Measurements from ENCODE around the gene JMJD7.

JMJD7 gene

GRCh38 chr15:41820791-41821423 is 7.0 kb upstream of the JMJD7 start:
- no peak overlapping the region for H3K9ac ChIP-seq (ENCODE audit: low read depth in 1 of 2, low read length in 2 of 2)
- H3K4me1 ChIP-seq (ENCODE audit: control insufficient read depth in 2 of 2, insufficient read depth in 2 of 2, low read length in 2 of 2), result peaks cover 0 to 2% of the 10 kb centered on the region in 2 donors
- H3K36me3 ChIP-seq (ENCODE audit: control insufficient read depth in 2 of 2, insufficient read depth in 2 of 2, low read length in 2 of 2), result peaks cover 29 to 46% of the 10 kb centered on the region in 2 donors
- no peaks in the 10 kb centered on the region for H3K9me3 ChIP-seq (ENCODE audit: control insufficient read depth in 2 of 2, low read length in 2 of 2)
- no peak overlapping the region for H3K4me3 ChIP-seq (ENCODE audit: low read length in 2 of 2)
- no peaks in the 10 kb centered on the region for H3K27me3 ChIP-seq (ENCODE audit: control insufficient read depth in 2 of 2, insufficient read depth in 2 of 2, low read length in 2 of 2)
- H3K27ac ChIP-seq (ENCODE audit: low read depth in 2 of 2, low read length in 2 of 2), result no peak overlapping the region

- peaks cover 0 to 2% of the 10 kb centered on the region in 2 donors for H3K4me1 ChIP-seq (ENCODE audit: control insufficient read depth in 2 of 2, insufficient read depth in 2 of 2, low read length in 2 of 2)
- H3K36me3 ChIP-seq (ENCODE audit: control insufficient read depth in 2 of 2, insufficient read depth in 2 of 2, low read length in 2 of 2), result peaks cover 24 to 37% of the 10 kb centered on the region in 2 donors
- no peaks in the 10 kb centered on the region for H3K27me3 ChIP-seq (ENCODE audit: control insufficient read depth in 2 of 2, insufficient read depth in 2 of 2, low read length in 2 of 2)
- H3K4me3 ChIP-seq (ENCODE audit: low read length in 2 of 2), result no peak overlapping the region
- no peak overlapping the region for H3K27ac ChIP-seq (ENCODE audit: low read depth in 2 of 2, low read length in 2 of 2)
- H3K9me3 ChIP-seq (ENCODE audit: control insufficient read depth in 2 of 2, low read length in 2 of 2), result no peaks in the 10 kb centered on the region
- no peak overlapping the region for H3K9ac ChIP-seq (ENCODE audit: low read depth in 1 of 2, low read length in 2 of 2)
Observed at GRCh38 chr15:41821831-41822230, 6.1 kb upstream of the JMJD7 start.

GRCh38 chr15:41822471-41822870 is 5.4 kb upstream of the JMJD7 start:
- Histone ChIP-seq H3K36me3 (ENCODE audit: control insufficient read depth in 2 of 2, insufficient read depth in 2 of 2, low read length in 2 of 2) (peaks cover 20 to 33% of the 10 kb centered on the region in 2 donors), H3K27ac (ENCODE audit: low read depth in 2 of 2, low read length in 2 of 2) (no peak overlapping the region), H3K27me3 (ENCODE audit: control insufficient read depth in 2 of 2, insufficient read depth in 2 of 2, low read length in 2 of 2) (no peaks in the 10 kb centered on the region), H3K9me3 (ENCODE audit: control insufficient read depth in 2 of 2, low read length in 2 of 2) (no peaks in the 10 kb centered on the region), H3K9ac (ENCODE audit: low read depth in 1 of 2, low read length in 2 of 2) (no peak overlapping the region), H3K4me3 (ENCODE audit: low read length in 2 of 2) (no peak overlapping the region), H3K4me1 (ENCODE audit: control insufficient read depth in 2 of 2, insufficient read depth in 2 of 2, low read length in 2 of 2) (peaks cover 2 to 4% of the 10 kb centered on the region in 2 donors)

GRCh38 chr15:41822957-41823356 is 4.9 kb upstream of the JMJD7 start:
- Histone ChIP-seq H3K9ac (ENCODE audit: low read depth in 1 of 2, low read length in 2 of 2) (no peak overlapping the region), H3K27ac (ENCODE audit: low read depth in 2 of 2, low read length in 2 of 2) (no peak overlapping the region), H3K4me3 (ENCODE audit: low read length in 2 of 2) (no peak overlapping the region), H3K36me3 (ENCODE audit: control insufficient read depth in 2 of 2, insufficient read depth in 2 of 2, low read length in 2 of 2) (peaks cover 16 to 29% of the 10 kb centered on the region in 2 donors), H3K27me3 (ENCODE audit: control insufficient read depth in 2 of 2, insufficient read depth in 2 of 2, low read length in 2 of 2) (no peaks in the 10 kb centered on the region), H3K9me3 (ENCODE audit: control insufficient read depth in 2 of 2, low read length in 2 of 2) (no peaks in the 10 kb centered on the region), H3K4me1 (ENCODE audit: control insufficient read depth in 2 of 2, insufficient read depth in 2 of 2, low read length in 2 of 2) (peaks cover 2 to 5% of the 10 kb centered on the region in 2 donors)

GRCh38 chr15:41823502-41823901 is 4.4 kb upstream of the JMJD7 start:
- Histone ChIP-seq H3K9ac (ENCODE audit: low read depth in 1 of 2, low read length in 2 of 2) (no peak overlapping the region), H3K4me1 (ENCODE audit: control insufficient read depth in 2 of 2, insufficient read depth in 2 of 2, low read length in 2 of 2) (peaks cover 5% of the 10 kb centered on the region in 2 donors), H3K4me3 (ENCODE audit: low read length in 2 of 2) (no peak overlapping the region), H3K27ac (ENCODE audit: low read depth in 2 of 2, low read length in 2 of 2) (no peak overlapping the region), H3K27me3 (ENCODE audit: control insufficient read depth in 2 of 2, insufficient read depth in 2 of 2, low read length in 2 of 2) (no peaks in the 10 kb centered on the region), H3K9me3 (ENCODE audit: control insufficient read depth in 2 of 2, low read length in 2 of 2) (no peaks in the 10 kb centered on the region), H3K36me3 (ENCODE audit: control insufficient read depth in 2 of 2, insufficient read depth in 2 of 2, low read length in 2 of 2) (peaks cover 10 to 24% of the 10 kb centered on the region in 2 donors)

GRCh38 chr15:41824062-41824745 is 3.7 kb upstream of the JMJD7 start:
- Histone ChIP-seq H3K4me1 (ENCODE audit: control insufficient read depth in 2 of 2, insufficient read depth in 2 of 2, low read length in 2 of 2) (peaks cover 5 to 12% of the 10 kb centered on the region in 2 donors), H3K9me3 (ENCODE audit: control insufficient read depth in 2 of 2, low read length in 2 of 2) (no peaks in the 10 kb centered on the region), H3K4me3 (ENCODE audit: low read length in 2 of 2) (no peak overlapping the region), H3K9ac (ENCODE audit: low read depth in 1 of 2, low read length in 2 of 2) (no peak overlapping the region), H3K36me3 (ENCODE audit: control insufficient read depth in 2 of 2, insufficient read depth in 2 of 2, low read length in 2 of 2) (peaks cover 5 to 17% of the 10 kb centered on the region in 2 donors), H3K27me3 (ENCODE audit: control insufficient read depth in 2 of 2, insufficient read depth in 2 of 2, low read length in 2 of 2) (no peaks in the 10 kb centered on the region), H3K27ac (ENCODE audit: low read depth in 2 of 2, low read length in 2 of 2) (no peak overlapping the region)

- Histone ChIP-seq H3K4me3 (ENCODE audit: low read length in 2 of 2) (no peak overlapping the region), H3K9ac (ENCODE audit: low read depth in 1 of 2, low read length in 2 of 2) (no peak overlapping the region), H3K27ac (ENCODE audit: low read depth in 2 of 2, low read length in 2 of 2) (no peak overlapping the region), H3K4me1 (ENCODE audit: control insufficient read depth in 2 of 2, insufficient read depth in 2 of 2, low read length in 2 of 2) (peaks cover 5 to 12% of the 10 kb centered on the region in 2 donors), H3K9me3 (ENCODE audit: control insufficient read depth in 2 of 2, low read length in 2 of 2) (no peaks in the 10 kb centered on the region), H3K27me3 (ENCODE audit: control insufficient read depth in 2 of 2, insufficient read depth in 2 of 2, low read length in 2 of 2) (no peaks in the 10 kb centered on the region), H3K36me3 (ENCODE audit: control insufficient read depth in 2 of 2, insufficient read depth in 2 of 2, low read length in 2 of 2) (peaks cover 5 to 17% of the 10 kb centered on the region in 2 donors)
Observed at GRCh38 chr15:41825145-41825544, 2.7 kb upstream of the JMJD7 start.

- Histone ChIP-seq H3K27me3 (ENCODE audit: control insufficient read depth in 2 of 2, insufficient read depth in 2 of 2, low read length in 2 of 2) (no peaks in the 10 kb centered on the region), H3K36me3 (ENCODE audit: control insufficient read depth in 2 of 2, insufficient read depth in 2 of 2, low read length in 2 of 2) (peaks cover 2 to 17% of the 10 kb centered on the region in 2 donors), H3K27ac (ENCODE audit: low read depth in 2 of 2, low read length in 2 of 2) (no peak overlapping the region), H3K4me3 (ENCODE audit: low read length in 2 of 2) (no peak overlapping the region), H3K9me3 (ENCODE audit: control insufficient read depth in 2 of 2, low read length in 2 of 2) (no peaks in the 10 kb centered on the region), H3K9ac (ENCODE audit: low read depth in 1 of 2, low read length in 2 of 2) (no peak overlapping the region), H3K4me1 (ENCODE audit: control insufficient read depth in 2 of 2, insufficient read depth in 2 of 2, low read length in 2 of 2) (peaks cover 5 to 11% of the 10 kb centered on the region in 2 donors)
Observed at GRCh38 chr15:41825572-41826535, 2.0 kb upstream of the JMJD7 start.

GRCh38 chr15:41827290-41827879 is 507 bp upstream of the JMJD7 start:
- no peak overlapping the region for H3K27ac ChIP-seq (ENCODE audit: low read depth in 2 of 2, low read length in 2 of 2)
- H3K4me3 ChIP-seq (ENCODE audit: low read length in 2 of 2), result peak overlapping the region; percentile 60 to 69
- no peaks in the 10 kb centered on the region for H3K9me3 ChIP-seq (ENCODE audit: control insufficient read depth in 2 of 2, low read length in 2 of 2)
- peaks cover 5 to 10% of the 10 kb centered on the region in 2 donors for H3K4me1 ChIP-seq (ENCODE audit: control insufficient read depth in 2 of 2, insufficient read depth in 2 of 2, low read length in 2 of 2)
- H3K27me3 ChIP-seq (ENCODE audit: control insufficient read depth in 2 of 2, insufficient read depth in 2 of 2, low read length in 2 of 2), result no peaks in the 10 kb centered on the region
- H3K9ac ChIP-seq (ENCODE audit: low read depth in 1 of 2, low read length in 2 of 2), result peak overlapping the region; percentile 41 to 53
- H3K36me3 ChIP-seq (ENCODE audit: control insufficient read depth in 2 of 2, insufficient read depth in 2 of 2, low read length in 2 of 2), result peaks cover 0 to 17% of the 10 kb centered on the region in 2 donors

Measured in mucosa of rectum (tissue), 2 donors.